Mononuclear cell (primary cell): ENCODE results near the gene IPO4. TPM values are rescaled to one million over a fixed set of nuclear protein-coding genes. Genes with fewer than 3 reads are reported as not detected.
A peak's percentile ranks its signal among the peaks of the same experiment; 100 is the strongest.

Source experiments
- H3K27me3 ChIP-seq: 2 replicates; pipeline ENCODE4 v1.6.0; 2011; ENCODE audit warnings: low read length, control low read depth; ENCODE audit not compliant: insufficient read depth
- H3K4me1 ChIP-seq: 2 replicates; pipeline ENCODE4 v1.5.1; 2011; ENCODE audit warnings: mild to moderate bottlenecking, low read length, control low read depth; ENCODE audit not compliant: insufficient read depth
- H3K4me3 ChIP-seq: 2 replicates; pipeline ENCODE4 v1.5.1; 2011; ENCODE audit warnings: mild to moderate bottlenecking, low read length, moderate library complexity
- H3K9me3 ChIP-seq: 2 replicates; pipeline ENCODE4 v1.5.1; 2011; ENCODE audit warnings: low read depth, mild to moderate bottlenecking, control low read depth, low read length
- total RNA-seq: library from RNA; depleted of rRNA; stranded (reverse); fragments of >200 nt; gene quantifications from one replicate; pipeline ENCODE4 v1.2.3, GENCODE V29; 2012

IPO4 gene
- total RNA-seq, 1 donor: 13.3 TPM

DNA sequence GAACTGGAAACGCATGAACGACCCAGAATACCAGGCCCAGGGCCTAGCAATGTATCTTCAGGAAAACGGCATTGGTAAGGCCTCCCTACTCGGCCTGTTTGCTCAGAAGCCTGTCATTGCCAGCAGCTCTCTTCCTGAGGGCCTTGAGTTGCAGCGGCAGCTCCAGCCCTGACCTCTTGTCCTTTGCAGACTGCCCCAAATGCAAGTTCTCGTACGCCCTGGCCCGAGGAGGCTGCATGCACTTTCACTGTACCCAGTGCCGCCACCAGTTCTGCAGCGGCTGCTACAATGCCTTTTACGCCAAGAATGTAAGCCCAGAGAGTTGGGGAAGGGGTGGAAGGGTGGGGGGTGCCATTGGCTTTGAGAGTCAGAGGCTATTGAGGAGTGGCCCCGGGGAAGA, 31.3 kb downstream of the IPO4 start:
- H3K9me3 ChIP-seq: no peaks in the 10 kb centered on the region
- H3K4me1 ChIP-seq: peaks cover 17% of the 10 kb centered on the region
- H3K4me3 ChIP-seq: no peak overlapping the region
- H3K27me3 ChIP-seq: no peaks in the 10 kb centered on the region

DNA sequence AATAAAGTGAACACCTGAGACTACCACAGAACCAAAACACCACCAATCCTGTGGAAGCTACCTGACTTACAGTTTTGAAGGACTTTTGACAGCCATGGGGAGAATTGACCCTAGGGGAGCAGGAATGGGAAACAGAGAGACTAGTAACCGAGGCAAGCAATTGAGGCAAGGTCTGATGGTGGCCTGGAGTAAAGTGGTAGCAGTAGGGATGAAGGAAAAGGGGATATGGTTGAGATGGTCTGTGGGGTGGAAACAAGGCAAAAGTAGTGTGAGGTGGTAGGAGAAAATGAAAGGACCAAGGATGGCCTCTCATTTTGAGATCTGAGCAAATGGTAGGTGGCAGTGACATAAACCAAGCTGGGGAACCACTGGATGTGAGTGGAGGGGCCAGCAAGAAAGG, 31.8 kb downstream of the IPO4 start:
- H3K9me3 ChIP-seq: no peaks in the 10 kb centered on the region
- H3K27me3 ChIP-seq: no peaks in the 10 kb centered on the region
- H3K4me1 ChIP-seq: peaks cover 12% of the 10 kb centered on the region
- H3K4me3 ChIP-seq: no peak overlapping the region

- H3K27me3 ChIP-seq: no peaks in the 10 kb centered on the region
- peaks cover 4% of the 10 kb centered on the region for H3K4me1 ChIP-seq
- H3K4me3 ChIP-seq: no peak overlapping the region
- H3K9me3 ChIP-seq: no peaks in the 10 kb centered on the region
These were observed 33.5 kb downstream of the IPO4 start for GRCh38 chr14:24155100-24155499.

DNA sequence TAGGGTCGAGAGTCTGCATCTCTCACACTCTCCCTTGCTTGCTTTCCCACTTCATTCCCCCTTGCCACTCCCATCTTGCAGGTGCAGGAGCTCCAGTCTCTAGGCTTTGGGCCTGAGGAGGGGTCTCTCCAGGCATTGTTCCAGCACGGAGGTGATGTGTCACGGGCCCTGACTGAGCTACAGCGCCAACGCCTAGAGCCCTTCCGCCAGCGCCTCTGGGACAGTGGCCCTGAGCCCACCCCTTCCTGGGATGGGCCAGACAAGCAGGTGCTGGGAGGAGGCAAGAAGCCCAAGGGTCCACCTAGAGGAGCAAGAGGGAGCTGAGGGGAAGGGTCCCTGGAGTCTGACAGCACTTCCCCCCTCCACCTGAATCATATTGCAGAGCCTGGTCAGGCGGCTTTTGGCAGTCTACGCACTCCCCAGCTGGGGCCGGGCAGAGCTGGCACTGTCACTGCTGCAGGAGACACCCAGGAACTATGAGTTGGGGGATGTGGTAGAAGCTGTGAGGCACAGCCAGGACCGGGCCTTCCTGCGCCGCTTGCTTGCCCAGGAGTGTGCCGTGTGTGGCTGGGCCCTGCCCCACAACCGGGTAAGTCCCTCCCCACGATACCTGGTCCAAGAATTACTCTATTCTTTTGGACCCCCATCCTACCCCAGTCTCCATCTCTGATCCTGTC, 37.1 kb downstream of the IPO4 start:
- Histone ChIP-seq H3K4me1 (peaks cover 23% of the 10 kb centered on the region), H3K4me3 (no peak overlapping the region), H3K9me3 (no peaks in the 10 kb centered on the region), H3K27me3 (no peaks in the 10 kb centered on the region)

GRCh38 chr14:24150993-24151392, 37.6 kb downstream of the IPO4 start:
- Histone ChIP-seq H3K27me3 (no peaks in the 10 kb centered on the region), H3K9me3 (no peaks in the 10 kb centered on the region), H3K4me3 (no peak overlapping the region), H3K4me1 (peaks cover 25% of the 10 kb centered on the region)

GRCh38 chr14:24150567-24150966, 38.0 kb downstream of the IPO4 start:
- Histone ChIP-seq H3K4me1 (peaks cover 29% of the 10 kb centered on the region), H3K27me3 (no peaks in the 10 kb centered on the region), H3K4me3 (no peak overlapping the region), H3K9me3 (no peaks in the 10 kb centered on the region)

DNA sequence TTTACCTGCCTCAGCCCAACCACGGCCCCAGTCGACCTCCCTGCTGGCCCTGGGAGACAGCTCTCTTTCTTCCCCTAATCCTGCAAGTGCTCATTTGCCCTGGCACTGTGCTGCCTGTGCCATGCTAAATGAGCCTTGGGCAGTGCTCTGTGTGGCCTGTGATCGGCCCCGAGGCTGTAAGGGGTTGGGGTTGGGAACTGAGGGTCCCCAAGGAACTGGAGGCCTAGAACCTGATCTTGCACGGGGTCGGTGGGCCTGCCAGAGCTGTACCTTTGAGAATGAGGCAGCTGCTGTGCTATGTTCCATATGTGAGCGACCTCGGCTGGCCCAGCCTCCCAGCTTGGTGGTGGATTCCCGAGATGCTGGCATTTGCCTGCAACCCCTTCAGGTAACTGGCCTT, 38.6 kb downstream of the IPO4 start:
- H3K4me1 ChIP-seq: peaks cover 34% of the 10 kb centered on the region
- H3K27me3 ChIP-seq: no peaks in the 10 kb centered on the region

DNA sequence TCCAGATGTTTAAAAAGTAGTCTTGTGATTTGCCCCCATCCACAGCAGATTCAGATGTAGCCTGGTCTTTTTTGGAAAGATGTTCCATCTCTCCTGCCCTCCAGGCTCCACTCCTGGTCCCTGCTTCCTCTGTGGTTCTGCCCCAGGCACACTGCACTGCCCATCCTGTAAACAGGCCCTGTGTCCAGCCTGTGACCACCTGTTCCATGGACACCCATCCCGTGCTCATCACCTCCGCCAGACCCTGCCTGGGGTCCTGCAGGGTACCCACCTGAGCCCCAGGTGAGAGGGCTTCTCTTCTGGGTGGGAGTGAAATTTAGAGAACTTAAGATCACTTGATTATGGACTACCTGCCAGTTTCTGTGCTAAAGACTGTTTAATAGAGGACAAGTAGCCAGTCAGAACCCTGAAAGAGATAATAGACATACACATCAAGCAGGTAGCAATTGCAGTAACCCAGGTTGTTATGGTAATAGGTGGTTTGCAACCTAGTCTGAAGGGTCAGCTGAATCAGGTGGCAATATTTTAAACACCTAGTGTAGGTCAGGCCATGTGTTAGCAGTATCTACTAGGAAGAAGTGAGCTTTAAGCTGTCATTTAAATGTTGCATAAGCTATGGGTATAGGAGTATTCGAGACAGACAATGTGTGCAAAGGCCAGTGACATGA, 39.2 kb downstream of the IPO4 start:
- Histone ChIP-seq H3K27me3 (no peaks in the 10 kb centered on the region), H3K9me3 (no peaks in the 10 kb centered on the region), H3K4me3 (no peak overlapping the region), H3K4me1 (peaks cover 40% of the 10 kb centered on the region)

More for the DNA sequence above, 38.6 kb downstream of the IPO4 start:
- no peak overlapping the region for H3K4me3 ChIP-seq
- no peaks in the 10 kb centered on the region for H3K9me3 ChIP-seq

GRCh38 chr14:24147761-24148428, 40.7 kb downstream of the IPO4 start:
- peaks cover 40% of the 10 kb centered on the region for H3K4me1 ChIP-seq

DNA sequence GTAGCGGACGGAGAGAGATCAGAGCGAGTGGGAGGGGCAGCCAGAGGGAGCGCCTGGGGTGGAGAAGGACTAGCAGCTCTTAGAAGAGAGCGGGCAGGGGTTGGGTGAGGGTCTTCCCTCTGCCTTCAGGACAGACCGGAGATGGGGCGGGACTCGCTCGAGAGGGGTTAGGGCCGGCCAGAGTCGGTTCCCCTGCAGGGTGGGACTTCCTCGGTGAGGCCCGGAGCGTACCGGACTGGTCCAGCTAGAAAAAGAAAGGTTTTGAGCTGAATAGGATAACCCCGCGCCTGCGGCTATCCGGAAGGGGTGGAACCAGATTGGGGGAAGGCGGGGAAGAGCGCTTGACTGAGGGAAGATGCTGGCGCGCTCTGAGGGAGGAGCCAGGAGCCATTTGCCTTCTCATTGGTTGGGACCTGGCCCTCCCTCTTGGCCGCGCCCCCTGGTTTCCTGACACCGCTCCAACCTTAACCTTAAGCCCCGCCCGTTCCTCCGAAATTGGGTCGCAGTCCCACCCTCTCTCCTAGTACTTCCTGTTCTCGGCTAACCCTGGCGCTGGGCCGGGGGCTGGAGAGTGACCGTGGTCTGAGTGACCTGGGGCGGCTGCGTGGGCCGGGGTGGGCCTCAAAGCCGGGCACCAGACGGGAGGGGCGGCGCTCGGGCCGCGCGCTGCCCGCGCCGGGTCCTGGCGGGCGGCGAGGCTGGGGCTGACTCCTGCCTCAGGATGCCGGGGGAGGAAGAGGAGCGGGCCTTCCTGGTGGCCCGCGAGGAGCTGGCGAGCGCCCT, 41.4 kb downstream of the IPO4 start, which contains the start of gene RNF31:
Gene RNF31 (plus strand): TSS at position 521 of the 783 bp plus-strand sequence. CDS start 201 bp downstream, at position 722.
- no peaks in the 10 kb centered on the region for H3K27me3 ChIP-seq
- H3K4me3 ChIP-seq: peak within 1 kb of the TSS; percentile 94
- no peaks in the 10 kb centered on the region for H3K9me3 ChIP-seq
- H3K4me1 ChIP-seq: peaks cover 42% of the 10 kb centered on the region

More at GRCh38 chr14:24147761-24148428, 40.7 kb downstream of the IPO4 start:
- Histone ChIP-seq H3K27me3 (no peaks in the 10 kb centered on the region), H3K9me3 (no peaks in the 10 kb centered on the region), H3K4me3 (peak overlapping the region; percentile 94)

DNA sequence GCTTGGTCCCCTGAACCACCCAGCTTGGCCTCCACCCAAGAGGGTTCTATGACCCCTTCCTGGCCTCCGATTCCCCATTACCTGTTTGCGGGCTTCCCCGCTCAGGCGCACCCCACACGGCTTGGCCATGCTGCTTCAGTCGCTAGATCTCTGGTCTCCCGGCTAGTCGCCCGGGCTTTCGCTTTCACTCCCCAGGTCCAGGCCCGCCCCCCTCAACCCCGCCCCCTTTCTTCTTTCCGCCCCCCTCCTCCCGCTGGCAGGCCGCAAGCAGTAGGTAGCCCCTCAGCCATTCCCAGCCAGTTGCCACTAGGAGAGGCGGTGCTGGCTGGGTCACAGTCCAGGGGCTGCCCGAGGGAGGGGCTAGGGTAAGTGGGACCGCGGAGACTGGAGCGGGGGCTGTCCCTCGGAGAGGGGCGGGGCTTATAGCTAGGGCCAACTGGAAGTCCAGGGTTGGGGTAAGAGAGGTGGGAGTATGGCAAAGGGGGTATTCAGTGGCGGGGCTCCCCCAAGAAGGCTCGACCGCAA, 42.1 kb downstream of the IPO4 start, which contains the start of gene PSME2:
Gene PSME2 (minus strand): TSS at position 158 of the 525 bp plus-strand sequence. CDS start 29 bp downstream, at position 129.
- peak within 1 kb of the TSS; percentile 94 for H3K4me3 ChIP-seq
- no peaks in the 10 kb centered on the region for H3K27me3 ChIP-seq
- no peaks in the 10 kb centered on the region for H3K9me3 ChIP-seq
- H3K4me1 ChIP-seq: peaks cover 47% of the 10 kb centered on the region

DNA sequence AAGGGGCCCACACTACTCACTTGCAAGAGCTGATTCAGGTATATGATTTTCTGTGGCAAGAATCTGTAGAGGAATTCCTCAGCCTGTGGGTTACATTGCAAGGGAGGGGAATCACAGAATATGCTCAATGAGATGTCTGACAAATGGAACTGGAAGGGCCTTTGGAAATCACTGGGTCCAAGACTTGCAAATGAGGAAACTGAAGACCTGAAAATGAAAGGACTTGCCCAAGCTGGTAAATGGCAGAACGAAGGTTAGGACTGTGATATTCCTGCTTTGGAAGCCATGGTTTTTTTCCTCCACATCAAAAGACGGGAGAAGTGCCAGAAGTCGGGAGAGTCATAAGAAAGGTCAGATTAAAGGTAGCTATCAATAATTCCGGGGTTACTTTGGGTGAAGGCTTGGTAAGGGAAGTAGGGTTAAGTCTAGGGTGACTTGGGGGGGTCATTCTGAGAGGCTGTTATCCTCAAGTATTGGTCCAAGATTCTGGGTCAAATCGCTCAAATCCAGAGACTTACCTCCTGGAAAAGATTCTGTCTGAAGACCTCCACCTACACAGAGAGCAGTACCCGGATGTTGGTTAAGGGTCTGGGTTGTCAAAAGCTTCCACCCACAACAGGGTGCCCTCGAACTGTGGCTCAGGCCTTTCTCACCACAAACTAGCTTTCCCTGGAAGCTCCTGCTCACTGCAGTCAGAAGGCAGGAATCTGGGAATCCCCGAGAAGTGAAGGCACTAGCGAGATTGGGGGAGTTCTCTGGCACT, 42.7 kb downstream of the IPO4 start:
- no peaks in the 10 kb centered on the region for H3K9me3 ChIP-seq
- H3K4me1 ChIP-seq: peaks cover 48% of the 10 kb centered on the region
- peak overlapping the region; percentile 94 for H3K4me3 ChIP-seq
- H3K27me3 ChIP-seq: no peaks in the 10 kb centered on the region

DNA sequence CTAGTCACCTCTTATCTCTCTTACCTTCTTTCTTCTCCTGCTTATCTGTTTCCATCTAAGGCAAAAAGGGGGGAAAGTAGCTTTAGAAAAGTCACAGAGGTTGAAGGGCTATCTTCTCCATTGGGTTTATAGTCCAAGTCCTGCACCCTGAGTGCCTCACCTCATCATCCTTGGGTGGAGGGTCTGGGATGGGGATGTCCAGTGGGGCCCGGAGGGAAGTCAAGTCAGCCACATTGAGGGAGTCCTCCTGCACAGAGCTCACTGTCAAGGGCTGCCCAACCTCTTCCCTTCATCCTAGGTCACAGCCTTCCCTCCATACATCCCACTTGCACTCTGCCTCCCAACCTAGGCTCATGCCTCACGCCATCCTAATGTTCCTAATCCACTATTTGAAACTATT, 43.4 kb downstream of the IPO4 start:
- peaks cover 55% of the 10 kb centered on the region for H3K4me1 ChIP-seq
- H3K27me3 ChIP-seq: no peaks in the 10 kb centered on the region
- H3K4me3 ChIP-seq: peak overlapping the region; percentile 94
- H3K9me3 ChIP-seq: no peaks in the 10 kb centered on the region

- Histone ChIP-seq H3K9me3 (no peaks in the 10 kb centered on the region), H3K4me1 (peaks cover 56% of the 10 kb centered on the region), H3K27me3 (no peaks in the 10 kb centered on the region), H3K4me3 (no peak overlapping the region)
These were observed 44.2 kb downstream of the IPO4 start for GRCh38 chr14:24144451-24144850.
